Measurements from ENCODE around the gene MIOS.

- TF ChIP-seq CTCF (IDR thresholded peaks at IDR 0.05) (no peak), POLR2A (IDR thresholded peaks at IDR 0.05) (no peak)
Observed at GRCh38 chr7:7517754-7518153, 48.9 kb upstream of the MIOS start.
